GM18507 (cell line): ENCODE measurements around the gene TRIM3.

Experiments
- DNase-seq: peaks from one replicate; pipeline ENCODE4 v3.0.0; 2011; ENCODE audit warnings: low read depth; ENCODE audit not compliant: insufficient read length; ENCODE audit errors: extremely low spot score
- FAIRE-seq: peaks from 2 replicates; lab custom pipeline; 2011; peaks lifted over from hg19 to GRCh38; lab: Jason Lieb, UNC

The TRIM3 gene

GRCh38 chr11:6481012-6481923, 7.5 kb upstream of the TRIM3 start, which contains the start of the genes ARFIP2 and TIMM10B:
Gene ARFIP2, minus strand, starts transcription at chr11:6481331. Its CDS starts 910 bp downstream, at chr11:6480421.
Gene TIMM10B, plus strand, starts transcription at chr11:6481501. Its CDS starts 16 bp downstream, at chr11:6481517.
- DNase-seq (peak; percentile 98), FAIRE-seq (peak; percentile 99)

DNA sequence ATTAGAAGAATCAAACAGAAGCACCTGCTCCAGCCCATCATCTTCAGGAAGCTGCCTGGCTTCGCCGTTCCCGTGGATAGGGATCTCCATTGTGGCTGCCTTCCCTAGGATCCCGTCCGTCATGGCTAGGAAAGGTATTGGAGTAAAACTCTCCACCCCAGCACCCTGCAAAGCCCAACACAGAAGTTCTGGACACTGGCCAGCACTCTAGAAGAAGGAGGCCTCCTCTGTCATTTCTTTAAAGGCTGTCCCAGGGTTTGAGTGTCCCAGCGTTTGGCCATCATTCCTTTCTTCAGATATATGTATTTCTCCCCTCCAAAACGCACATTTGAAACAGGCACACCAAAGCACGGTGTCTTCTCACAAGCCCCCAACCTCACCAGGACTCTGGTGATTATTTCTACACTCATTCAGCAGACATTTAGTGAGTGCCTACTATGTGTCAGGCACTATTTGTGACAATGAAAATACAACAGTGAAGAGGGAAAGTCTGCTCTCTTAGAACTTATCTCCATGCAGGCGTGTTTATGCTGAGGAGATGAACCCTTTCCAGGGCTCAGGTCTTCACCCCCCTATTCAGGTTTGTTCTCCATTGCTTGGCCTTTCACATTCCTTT, 6.7 kb upstream of the TRIM3 start:
- no peak for DNase-seq
- FAIRE-seq = no peak

- no peak for FAIRE-seq
Observed at GRCh38 chr11:6476571-6476970, 2.8 kb upstream of the TRIM3 start.

DNA sequence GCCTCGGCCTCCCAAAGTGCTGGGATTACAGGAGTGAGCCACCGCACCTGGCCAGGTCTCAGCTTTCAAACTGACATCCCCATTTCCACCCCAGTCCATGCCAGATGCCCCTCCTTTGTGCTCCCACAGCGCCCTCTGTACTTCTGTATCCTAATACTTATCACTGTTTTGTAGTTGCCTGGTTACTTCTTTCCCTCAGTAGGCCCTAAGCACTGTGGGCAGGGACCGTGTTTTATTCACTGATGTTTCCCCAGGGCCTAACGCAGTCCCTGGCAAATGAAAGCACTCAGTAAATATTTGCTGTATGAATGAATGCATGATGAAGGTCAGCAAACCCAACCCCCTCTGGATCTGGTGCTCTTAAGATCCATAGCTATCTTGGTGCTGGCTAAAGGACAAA, 2.2 kb upstream of the TRIM3 start:
- FAIRE-seq = no peak
- no peak for DNase-seq

More at GRCh38 chr11:6476571-6476970, 2.8 kb upstream of the TRIM3 start:
- no peak for DNase-seq

- FAIRE-seq = no peak
- no peak for DNase-seq
Observed at GRCh38 chr11:6474806-6475500, 1.2 kb upstream of the TRIM3 start.

GRCh38 chr11:6474413-6474792, 662 bp upstream of the TRIM3 start:
- DNase-seq (no peak), FAIRE-seq (no peak)

- DNase-seq = no peak
- FAIRE-seq = no peak
Observed at GRCh38 chr11:6472934-6473333, 807 bp downstream of the TRIM3 start.

DNA sequence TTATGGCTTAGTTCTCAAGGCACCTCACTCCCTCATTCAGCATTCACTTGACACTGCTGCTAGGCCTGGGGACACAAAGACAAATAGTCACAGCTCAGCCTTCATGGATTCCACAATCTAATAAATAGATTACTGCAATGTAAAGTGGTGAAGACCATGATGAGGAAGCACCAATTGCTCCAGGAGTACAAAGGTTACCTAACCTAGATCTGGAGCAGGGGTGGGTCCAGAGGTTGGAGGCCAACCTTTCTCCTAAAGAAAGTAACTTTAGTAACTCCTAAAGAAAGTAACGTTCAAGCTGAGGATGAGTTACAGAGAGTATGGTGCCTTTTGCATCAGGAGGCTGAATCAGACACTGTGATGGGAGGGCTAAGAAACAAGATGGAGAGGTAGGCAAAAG, 4.1 kb downstream of the TRIM3 start:
- no peak for DNase-seq
- no peak for FAIRE-seq

- FAIRE-seq (peak; percentile 81), DNase-seq (peak; percentile 62)
Observed at GRCh38 chr11:6468712-6469495, 4.8 kb downstream of the TRIM3 start.

DNA sequence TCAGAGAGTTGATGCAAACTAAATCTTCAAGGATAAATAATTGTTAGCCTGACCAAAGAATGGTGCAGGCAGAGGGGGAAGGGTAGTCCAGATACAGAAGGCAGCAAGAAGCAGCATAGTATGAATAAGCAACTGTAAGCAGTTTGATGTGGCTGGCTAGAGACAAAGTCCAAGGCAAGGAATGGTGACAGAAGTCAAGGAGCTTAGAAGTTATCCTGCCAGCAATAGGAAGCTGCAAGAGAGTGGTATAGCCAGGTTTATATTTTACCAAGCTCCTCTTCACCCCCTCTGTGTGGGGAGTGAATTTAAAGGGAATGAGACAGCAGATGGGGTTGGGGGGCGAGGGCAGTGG, 14.7 kb downstream of the TRIM3 start:
- no peak for FAIRE-seq
- DNase-seq = no peak

- DNase-seq (no peak), FAIRE-seq (no peak)
Observed at GRCh38 chr11:6458352-6459098, 15.2 kb downstream of the TRIM3 start.

DNA sequence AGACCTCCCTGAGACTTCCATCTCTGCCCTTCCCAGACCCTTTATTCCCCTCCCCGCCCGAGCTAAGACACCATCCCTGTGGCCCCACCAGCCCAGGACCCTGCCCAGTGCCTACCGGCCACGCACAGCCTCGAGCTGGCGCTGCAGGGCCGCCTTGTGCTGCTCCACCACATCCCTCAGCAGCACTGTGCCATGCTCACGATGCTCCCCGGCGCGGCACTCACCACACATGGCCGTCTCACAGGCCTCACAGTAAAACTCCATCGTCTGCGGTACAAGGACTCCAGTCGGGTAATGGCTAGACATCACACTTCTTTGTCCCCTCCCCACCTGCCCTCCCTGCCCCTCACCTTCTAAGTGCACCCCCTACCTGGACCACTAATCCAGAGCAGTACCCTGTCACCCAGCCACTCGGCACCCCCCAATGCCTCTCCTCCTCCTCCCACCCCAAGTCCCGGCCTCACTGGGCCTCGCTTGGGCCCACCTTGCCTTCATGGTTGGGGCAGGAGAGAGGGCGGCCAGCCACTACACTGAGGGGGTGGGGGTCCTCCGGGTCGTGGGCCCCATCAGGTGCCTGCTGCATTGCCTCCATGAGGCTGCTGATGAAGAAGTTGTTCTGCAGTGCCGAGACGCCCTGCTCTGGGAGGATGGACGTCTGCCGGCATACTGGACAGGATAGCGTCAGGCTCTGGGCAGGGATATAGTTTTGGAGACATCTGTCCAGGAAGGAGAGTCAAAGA, 16.0 kb downstream of the TRIM3 start:
- DNase-seq (no peak), FAIRE-seq (no peak)

- DNase-seq = no peak
- FAIRE-seq = no peak
Observed at GRCh38 chr11:6456361-6457073, 17.2 kb downstream of the TRIM3 start.

GRCh38 chr11:6455070-6455469, 18.7 kb downstream of the TRIM3 start:
- no peak for DNase-seq
- FAIRE-seq = no peak

- FAIRE-seq (no peak), DNase-seq (no peak)
Observed at GRCh38 chr11:6453152-6453551, 20.6 kb downstream of the TRIM3 start.

DNA sequence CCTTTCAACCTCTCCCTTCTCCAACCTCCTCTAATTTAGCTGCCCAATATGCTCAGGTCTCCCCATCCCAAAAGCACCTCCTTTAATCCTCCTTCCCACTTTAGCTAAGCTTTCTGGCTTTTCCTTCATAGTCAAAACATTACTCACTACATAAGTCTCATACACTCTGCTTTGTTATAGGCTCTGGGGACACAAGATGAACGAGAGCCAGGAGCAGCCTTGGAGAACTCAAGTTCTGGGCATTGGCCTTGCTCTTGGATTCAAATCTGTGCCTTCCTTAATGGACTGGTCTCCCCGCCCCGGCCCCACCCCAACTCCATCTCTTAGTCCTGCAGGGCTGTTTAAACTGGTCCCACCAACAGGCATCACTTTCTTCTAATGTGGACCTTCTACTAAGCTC, 21.5 kb downstream of the TRIM3 start:
- no peak for FAIRE-seq
- no peak for DNase-seq

- DNase-seq (no peak), FAIRE-seq (no peak)
Observed at GRCh38 chr11:6448574-6448973, 25.2 kb downstream of the TRIM3 start.
